Gastrocnemius medialis (tissue), 4 donors: ENCODE measurements around the gene MTF2.

ENCODE experiments used
- CTCF ChIP-seq, 5 experiments: fragments of 450-650 bp in 3 of 5; fragments of 200-600 bp in 2 of 5; sonication (generic) in 2 of 5; IDR thresholded peaks in 4 of 5; conservative IDR thresholded peaks in 1 of 5; 1 replicate in 4 of 5; 2 replicates in 1 of 5; pipeline ENCODE4 v1.5.1; 2016 to 2019; ENCODE audit warnings: antibody characterized with exemption in 5 of 5, mild to moderate bottlenecking in 3 of 5, moderate library complexity in 3 of 5
- POLR2A ChIP-seq, 2 donors: fragments of 450-650 bp; IDR thresholded peaks; one replicate each; pipeline ENCODE4 v1.6.1; 2017; ENCODE audit warnings: antibody characterized with exemption in 2 of 2, mild to moderate bottlenecking in 2 of 2, moderate library complexity in 2 of 2

- no peak for TF ChIP-seq CTCF (IDR thresholded peaks at IDR 0.05 in 4 of 5, conservative IDR thresholded peaks at IDR 0.05 in 1 of 5)
- no peak for TF ChIP-seq POLR2A (IDR thresholded peaks at IDR 0.05)
Measured at GRCh38 chr1:93143769-93144168, 64.7 kb downstream of the MTF2 start.
